HFFc6 (cell line): ENCODE measurements around the gene TERT. TPM values are rescaled to one million over a fixed set of nuclear protein-coding genes. Genes with fewer than 3 reads are reported as not detected.

ENCODE experiments used
- DNase-seq: peaks from one replicate; pipeline ENCODE4 v3.0.0-alpha.2; 2018
- H3K27ac Mint-ChIP-seq: 2 replicates; pipeline ENCODE4 v1.8.0; 2020; ENCODE audit warnings: mild to moderate bottlenecking, mixed read lengths
- H3K27me3 Mint-ChIP-seq: 2 replicates; pipeline ENCODE4 v1.8.0; 2021; ENCODE audit warnings: mild to moderate bottlenecking, moderate library complexity, mixed read lengths; ENCODE audit not compliant: insufficient read depth
- H3K36me3 Mint-ChIP-seq: 2 replicates; pipeline ENCODE4 v1.8.0; 2021; ENCODE audit warnings: low read depth, mixed read lengths
- H3K4me1 Mint-ChIP-seq: 2 replicates; pipeline ENCODE4 v1.8.0; 2020; ENCODE audit warnings: low read depth, mixed read lengths
- H3K4me3 Mint-ChIP-seq: 2 replicates; pipeline ENCODE4 v1.8.0; 2020; ENCODE audit warnings: mild to moderate bottlenecking, moderate library complexity, mixed read lengths
- H3K9me3 Mint-ChIP-seq: 2 replicates; pipeline ENCODE4 v1.8.0; 2020; ENCODE audit warnings: mild to moderate bottlenecking, mixed read lengths
- CTCF ChIP-seq: fragments of 200-600 bp; sonication (generic); IDR thresholded peaks from 2 replicates; pipeline ENCODE4 v1.5.0; 2021; ENCODE audit warnings: antibody characterized with exemption, mild to moderate bottlenecking
- total RNA-seq, 6 experiments: library from RNA; stranded (reverse); fragmentation: NEBNext Ultra II Directional; extraction: Animal tissue kit (Norgen Biotek cat#: 25700); gene quantifications; 2 replicates in 1 of 6; 3 replicates in 5 of 6; pipeline ENCODE4 v1.2.3, GENCODE V29; 2021

TERT gene
- total RNA-seq, 6 experiments from 2014 or later, result 2,350 to 4,507 (median 3,883) TPM

- no peak overlapping the region for H3K4me3 Mint-ChIP-seq
Observed at GRCh38 chr5:1252681-1253080, 42.2 kb downstream of the TERT start.

GRCh38 chr5:1251678-1252580 lies 42.9 kb downstream of the TERT start:
- no peak for TF ChIP-seq CTCF
- Mint-ChIP-seq H3K9me3 (peaks cover 16% of the 10 kb centered on the region), H3K36me3 (no peaks in the 10 kb centered on the region), H3K4me3 (no peak overlapping the region), H3K27ac (no peak overlapping the region), H3K4me1 (no peaks in the 10 kb centered on the region), H3K27me3 (peaks cover 12% of the 10 kb centered on the region)
- DNase-seq, result no peak

More at GRCh38 chr5:1252681-1253080, 42.2 kb downstream of the TERT start:
- Mint-ChIP-seq H3K4me1 (no peaks in the 10 kb centered on the region), H3K27ac (no peak overlapping the region; the same call in 1 of the 2 replicates), H3K9me3 (peaks cover 21% of the 10 kb centered on the region), H3K27me3 (peaks cover 15% of the 10 kb centered on the region), H3K36me3 (no peaks in the 10 kb centered on the region)
- no peak for TF ChIP-seq CTCF
- no peak for DNase-seq

GRCh38 chr5:1249366-1250280 lies 45.2 kb downstream of the TERT start:
- H3K27me3 Mint-ChIP-seq, result peaks cover 11% of the 10 kb centered on the region
- no peaks in the 10 kb centered on the region for H3K9me3 Mint-ChIP-seq
- no peak for TF ChIP-seq CTCF
- no peak for DNase-seq
- H3K4me3 Mint-ChIP-seq, result no peak overlapping the region
- H3K27ac Mint-ChIP-seq, result no peak overlapping the region
- H3K4me1 Mint-ChIP-seq, result no peaks in the 10 kb centered on the region
- H3K36me3 Mint-ChIP-seq, result no peaks in the 10 kb centered on the region

- Mint-ChIP-seq H3K36me3 (no peaks in the 10 kb centered on the region), H3K4me1 (no peaks in the 10 kb centered on the region), H3K9me3 (no peaks in the 10 kb centered on the region), H3K27ac (no peak overlapping the region), H3K27me3 (peaks cover 6% of the 10 kb centered on the region), H3K4me3 (no peak overlapping the region)
- no peak for TF ChIP-seq CTCF
- DNase-seq, result no peak
Observed at GRCh38 chr5:1247811-1248210, 47.1 kb downstream of the TERT start.

- DNase-seq, result no peak
- Mint-ChIP-seq H3K36me3 (no peaks in the 10 kb centered on the region), H3K27me3 (peaks cover 9% of the 10 kb centered on the region), H3K9me3 (no peaks in the 10 kb centered on the region), H3K4me1 (no peaks in the 10 kb centered on the region), H3K27ac (no peak overlapping the region), H3K4me3 (no peak overlapping the region)
- TF ChIP-seq CTCF, result no peak
Observed at GRCh38 chr5:1246711-1247431, 48.0 kb downstream of the TERT start.
